Esophagus muscularis mucosa (tissue), 4 donors: ENCODE measurements around the gene CPNE1. TPM values are rescaled to one million over a fixed set of nuclear protein-coding genes. Genes with fewer than 3 reads are reported as not detected.

Source experiments
- DNase-seq: peaks from one replicate; pipeline ENCODE4 v3.0.0-alpha.2; 2017; ENCODE audit errors: extremely low spot score
- H3K27ac ChIP-seq, 4 donors: fragments of 200-600 bp; sonication (generic); replicated peaks in 1 of 4; 1 replicate in 3 of 4; 2 replicates in 1 of 4; pipeline ENCODE4 v1.5.1; 2016 to 2019; ENCODE audit warnings: mild to moderate bottlenecking in 1 of 4
- H3K27me3 ChIP-seq, 4 donors: fragments of 200-600 bp; sonication (generic); one replicate each; pipeline versions ENCODE4 v1.5.1 to v1.6.0; 2016 to 2019
- H3K36me3 ChIP-seq, 4 donors: fragments of 200-600 bp; sonication (generic); one replicate each; pipeline ENCODE4 v1.5.1; 2016 to 2019
- H3K4me1 ChIP-seq, 4 donors: fragments of 200-600 bp; sonication (generic); one replicate each; pipeline ENCODE4 v1.5.1; 2016 to 2019
- H3K4me3 ChIP-seq, 4 donors: fragments of 200-600 bp; sonication (generic); 1 replicate in 2 of 4; 2 replicates in 2 of 4; pipeline ENCODE4 v1.5.1; 2016 to 2019; ENCODE audit warnings: mild to moderate bottlenecking in 4 of 4, moderate library complexity in 1 of 4
- H3K9me3 ChIP-seq, 4 donors: fragments of 200-600 bp; sonication (generic); 1 replicate in 3 of 4; 2 replicates in 1 of 4; pipeline ENCODE4 v1.5.1; 2016 to 2019
- EP300 ChIP-seq: sonication (generic); formaldehyde crosslinking; IDR thresholded peaks from one replicate; pipeline ENCODE4 v1.6.1; 2017; ENCODE audit warnings: antibody characterized with exemption
- POLR2A ChIP-seq: fragments of 450-650 bp; IDR thresholded peaks from one replicate; pipeline ENCODE4 v1.6.1; 2017; ENCODE audit warnings: antibody characterized with exemption, moderate library complexity, mild to moderate bottlenecking, low read depth
- POLR2AphosphoS5 ChIP-seq, 2 donors: sonication (generic); formaldehyde crosslinking; IDR thresholded peaks; one replicate each; pipeline ENCODE4 v1.6.1; 2017; ENCODE audit warnings: antibody characterized with exemption in 2 of 2
- WGBS: methylation state at CpG from one replicate; pipeline ENCODE4 v1.1.5; 2018; 5-methylcytosine and 5-hydroxymethylcytosine counted together
- intact Hi-C: fragments of 100-400 bp; cut with DNase I; formaldehyde crosslinking; loops from one replicate; pipeline ENCODE4 v1.15.1; 2023
- small RNA-seq, 3 donors: library from RNA; depleted of rRNA; stranded (forward); fragments of <200 nt; gene quantifications; one replicate each; pipeline ENCODE3, GENCODE V24; 2016
- total RNA-seq, 4 donors: library from RNA; depleted of rRNA; stranded (reverse); fragments of >200 nt; gene quantifications; one replicate each; pipeline versions ENCODE4 v1.1.0 to v1.2.1, GENCODE V29; 2016
- TF ChIP-seq, protein P1 (sequence below), 3 experiments: fragments of 200-600 bp in 2 of 3; fragments of 450-650 bp in 1 of 3; sonication (generic) in 2 of 3; IDR thresholded peaks; one replicate each; pipeline ENCODE4 v1.5.1; 2017 to 2019; ENCODE audit warnings: antibody characterized with exemption in 3 of 3, mild to moderate bottlenecking in 2 of 3, moderate library complexity in 1 of 3

The CPNE1 gene
- total RNA-seq, 4 donors from 2014 or later = 23.0 to 148 (median 99.9) TPM

DNA sequence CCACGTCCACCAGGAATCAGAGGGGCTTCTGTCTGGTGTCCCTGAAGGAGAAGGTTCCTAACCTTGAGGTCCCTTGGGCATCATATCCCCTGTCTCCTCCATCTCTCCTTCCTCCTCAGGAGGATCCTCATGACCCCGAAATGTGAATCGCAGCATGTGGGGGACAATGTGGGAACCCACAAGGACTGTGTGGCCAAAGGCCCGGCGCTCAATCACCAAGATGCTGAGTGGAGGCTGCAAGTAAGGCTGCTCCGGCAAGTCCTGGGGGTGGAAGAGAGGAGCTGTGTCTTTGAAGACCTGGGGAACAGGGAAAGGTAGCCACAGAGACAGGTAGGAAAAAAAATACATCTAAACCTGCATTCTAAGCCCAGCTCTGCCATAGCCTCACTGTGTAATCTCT lies 85.5 kb downstream of the CPNE1 start:
- Histone ChIP-seq H3K4me1 (no peaks in the 10 kb centered on the region), H3K27ac (no peak overlapping the region), H3K36me3 (no peaks in the 10 kb centered on the region), H3K9me3 (peaks cover 0 to 9% (median 0%) of the 10 kb centered on the region in 4 donors), H3K27me3 (no peaks in the 10 kb centered on the region), H3K4me3 (no peak overlapping the region)
- DNase-seq = no peak
- TF ChIP-seq, protein P1, sequence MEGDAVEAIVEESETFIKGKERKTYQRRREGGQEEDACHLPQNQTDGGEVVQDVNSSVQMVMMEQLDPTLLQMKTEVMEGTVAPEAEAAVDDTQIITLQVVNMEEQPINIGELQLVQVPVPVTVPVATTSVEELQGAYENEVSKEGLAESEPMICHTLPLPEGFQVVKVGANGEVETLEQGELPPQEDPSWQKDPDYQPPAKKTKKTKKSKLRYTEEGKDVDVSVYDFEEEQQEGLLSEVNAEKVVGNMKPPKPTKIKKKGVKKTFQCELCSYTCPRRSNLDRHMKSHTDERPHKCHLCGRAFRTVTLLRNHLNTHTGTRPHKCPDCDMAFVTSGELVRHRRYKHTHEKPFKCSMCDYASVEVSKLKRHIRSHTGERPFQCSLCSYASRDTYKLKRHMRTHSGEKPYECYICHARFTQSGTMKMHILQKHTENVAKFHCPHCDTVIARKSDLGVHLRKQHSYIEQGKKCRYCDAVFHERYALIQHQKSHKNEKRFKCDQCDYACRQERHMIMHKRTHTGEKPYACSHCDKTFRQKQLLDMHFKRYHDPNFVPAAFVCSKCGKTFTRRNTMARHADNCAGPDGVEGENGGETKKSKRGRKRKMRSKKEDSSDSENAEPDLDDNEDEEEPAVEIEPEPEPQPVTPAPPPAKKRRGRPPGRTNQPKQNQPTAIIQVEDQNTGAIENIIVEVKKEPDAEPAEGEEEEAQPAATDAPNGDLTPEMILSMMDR (IDR thresholded peaks at IDR 0.05) = no peak
- TF ChIP-seq EP300 (no peak), POLR2A (no peak), POLR2AphosphoS5 (IDR thresholded peaks at IDR 0.05) (no peak)
- 97% methylated on average over 6 of the region's 6 CpGs for WGBS
- intact Hi-C loops = no loop called here

GRCh38 chr20:35578469-35578868 lies 86.2 kb downstream of the CPNE1 start:
- H3K4me3 ChIP-seq = no peak overlapping the region
- peaks cover 0 to 9% (median 0%) of the 10 kb centered on the region in 4 donors for H3K9me3 ChIP-seq
- no peaks in the 10 kb centered on the region for H3K36me3 ChIP-seq
- DNase-seq = no peak
- H3K27ac ChIP-seq = no peak overlapping the region
- no peaks in the 10 kb centered on the region for H3K4me1 ChIP-seq
- no peak for TF ChIP-seq POLR2AphosphoS5 (IDR thresholded peaks at IDR 0.05)
- TF ChIP-seq, protein P1 (IDR thresholded peaks at IDR 0.05) = no peak
- TF ChIP-seq POLR2A = no peak
- no peak for TF ChIP-seq EP300
- H3K27me3 ChIP-seq = no peaks in the 10 kb centered on the region
- intact Hi-C loops = no loop called here
- WGBS = 89% methylated on average over 8 of the region's 8 CpGs

- 67% methylated on average over 3 of the region's 3 CpGs for WGBS
- TF ChIP-seq, protein P1 (IDR thresholded peaks at IDR 0.05) = no peak
- TF ChIP-seq EP300 = no peak
- TF ChIP-seq POLR2AphosphoS5 (IDR thresholded peaks at IDR 0.05) = no peak
- TF ChIP-seq POLR2A = no peak
- Histone ChIP-seq H3K27me3 (no peaks in the 10 kb centered on the region), H3K4me3 (no peak overlapping the region), H3K9me3 (peaks cover 0 to 13% (median 11%) of the 10 kb centered on the region in 4 donors), H3K36me3 (no peaks in the 10 kb centered on the region), H3K27ac (no peak overlapping the region), H3K4me1 (no peaks in the 10 kb centered on the region)
- no peak for DNase-seq
- intact Hi-C loops = no loop called here
Measured at GRCh38 chr20:35576816-35577215, 87.9 kb downstream of the CPNE1 start.

Small RNA genes within 50 kb of the gene (small RNA-seq; reads per million reads assigned to genes)
- gene RNU6-759P (0 reads per million in 3 donors), gene RPL37P1 (0 reads per million in 3 donors)

Other genes with a start within 250 kb of the CPNE1 start
- gene GDF5, start 226.7 kb downstream of the CPNE1 start, total RNA-seq = under 1 TPM; 0.39 to 0.83 (median 0.44) TPM
- gene CEP250, start 209.3 kb downstream of the CPNE1 start, total RNA-seq = 10 to 100 TPM; 17.7 to 35.8 (median 23.7) TPM
- gene C20orf173, start 135.2 kb downstream of the CPNE1 start, total RNA-seq = not detected
- gene ERGIC3, start 122.8 kb downstream of the CPNE1 start, total RNA-seq = 100 to 1,000 TPM; 125 to 184 (median 133) TPM
- 1 to 10 TPM; 2.6 to 5.0 (median 2.9) TPM for gene SPAG4, start 49.1 kb downstream of the CPNE1 start, total RNA-seq
- gene RBM12, start within 50 bp of the CPNE1 start, total RNA-seq = 10 to 100 TPM; 21.0 to 30.6 (median 24.0) TPM
- 10 to 100 TPM; 25.3 to 63.3 (median 32.7) TPM for gene NFS1, start 34.5 kb upstream of the CPNE1 start, total RNA-seq
- gene ROMO1, start 34.5 kb upstream of the CPNE1 start, total RNA-seq = 100 to 1,000 TPM; 159 to 360 (median 263) TPM
- gene RBM39, start 77.4 kb upstream of the CPNE1 start, total RNA-seq = 100 to 1,000 TPM; 143 to 272 (median 165) TPM
- 10 to 100 TPM; 45.9 to 62.2 (median 48.0) TPM for gene PHF20, start 107.1 kb upstream of the CPNE1 start, total RNA-seq